HG02870 (cell line): Measurements from ENCODE around the gene WNT10A.
"Not testable (repeated sequence)": the region's sequence is repeated elsewhere in the genome, so short reads cannot be mapped to it uniquely, and the experiment has no call there.

Experiments used
- ATAC-seq: cut with Tn5 transposase; IDR thresholded peaks from one replicate; pipeline ENCODE4 v1.9.1; 2021; ENCODE audit warnings: mild to moderate bottlenecking, moderate library complexity; ENCODE audit not compliant: unreplicated experiment

The WNT10A gene

GRCh38 chr2:218927876-218928275, 47.2 kb downstream of the WNT10A start:
- ATAC-seq: no peak

- ATAC-seq: not testable (repeated sequence)
Observed at GRCh38 chr2:218930488-218930887, 49.8 kb downstream of the WNT10A start.

GRCh38 chr2:218931751-218932150, 51.1 kb downstream of the WNT10A start:
- ATAC-seq: not testable (repeated sequence)
